ENCODE data around the gene SF3A2.

Gene SF3A2

DNA sequence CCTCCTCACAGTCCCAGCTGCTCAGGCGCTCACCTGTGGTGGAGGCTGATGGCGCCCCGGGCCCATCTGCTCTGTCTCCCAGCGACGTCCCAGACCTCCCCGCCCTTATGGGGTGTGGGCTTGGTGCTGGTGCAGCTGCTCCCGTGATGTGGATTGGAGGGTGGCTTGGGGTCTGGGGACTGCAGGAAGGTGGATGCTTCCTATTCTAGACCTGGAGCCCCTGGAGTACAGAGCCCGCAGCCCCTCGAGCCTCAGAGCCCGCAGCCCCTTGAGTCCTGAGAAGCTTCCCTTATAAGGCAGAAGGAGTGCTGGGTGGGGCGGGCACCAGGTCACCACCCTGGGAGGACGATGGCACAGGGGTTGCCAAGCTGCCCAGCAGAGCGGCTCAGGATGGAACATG is 41.3 kb upstream of the SF3A2 start:
- Histone ChIP-seq H3K4me1 (ENCODE audit: insufficient read depth, low read length, poor library complexity, severe bottlenecking) (no peaks in the 10 kb centered on the region), H4K20me1 (ENCODE audit: insufficient read depth, low read length, poor library complexity, severe bottlenecking) (peaks cover 36% of the 10 kb centered on the region), H3K9me3 (ENCODE audit: insufficient read depth, low read depth, low read length) (no peaks in the 10 kb centered on the region), H3K9ac (ENCODE audit: low read depth, low read length, poor library complexity, severe bottlenecking) (no peak overlapping the region), H3K36me3 (ENCODE audit: insufficient read depth, low read length) (peaks cover 79% of the 10 kb centered on the region; the same call in 1 of the 2 replicates), H3K4me2 (ENCODE audit: low read depth, low read length, poor library complexity, severe bottlenecking) (no peak overlapping the region), H3K79me2 (ENCODE audit: insufficient read depth, low read length) (peaks cover 48% of the 10 kb centered on the region; the same call in 1 of the 2 replicates), H3F3A (ENCODE audit: low read depth) (no peaks in the 10 kb centered on the region), H3K9me2 (replicated peaks; ENCODE audit: low read depth, low read length) (no peaks in the 10 kb centered on the region), H2AFZ (ENCODE audit: low read length) (no peak overlapping the region), H3K4me3 (ENCODE audit: low read length, poor library complexity, severe bottlenecking) (no peak overlapping the region), H3K27me3 (ENCODE audit: insufficient read depth, low read length, poor library complexity, severe bottlenecking) (no peaks in the 10 kb centered on the region)
- TF ChIP-seq, protein P1, sequence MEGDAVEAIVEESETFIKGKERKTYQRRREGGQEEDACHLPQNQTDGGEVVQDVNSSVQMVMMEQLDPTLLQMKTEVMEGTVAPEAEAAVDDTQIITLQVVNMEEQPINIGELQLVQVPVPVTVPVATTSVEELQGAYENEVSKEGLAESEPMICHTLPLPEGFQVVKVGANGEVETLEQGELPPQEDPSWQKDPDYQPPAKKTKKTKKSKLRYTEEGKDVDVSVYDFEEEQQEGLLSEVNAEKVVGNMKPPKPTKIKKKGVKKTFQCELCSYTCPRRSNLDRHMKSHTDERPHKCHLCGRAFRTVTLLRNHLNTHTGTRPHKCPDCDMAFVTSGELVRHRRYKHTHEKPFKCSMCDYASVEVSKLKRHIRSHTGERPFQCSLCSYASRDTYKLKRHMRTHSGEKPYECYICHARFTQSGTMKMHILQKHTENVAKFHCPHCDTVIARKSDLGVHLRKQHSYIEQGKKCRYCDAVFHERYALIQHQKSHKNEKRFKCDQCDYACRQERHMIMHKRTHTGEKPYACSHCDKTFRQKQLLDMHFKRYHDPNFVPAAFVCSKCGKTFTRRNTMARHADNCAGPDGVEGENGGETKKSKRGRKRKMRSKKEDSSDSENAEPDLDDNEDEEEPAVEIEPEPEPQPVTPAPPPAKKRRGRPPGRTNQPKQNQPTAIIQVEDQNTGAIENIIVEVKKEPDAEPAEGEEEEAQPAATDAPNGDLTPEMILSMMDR (conservative IDR thresholded peaks at IDR 0.05; ENCODE audit: low read length): no peak
- no peak for TF ChIP-seq EZH2phosphoT487 (IDR thresholded peaks at IDR 0.05; ENCODE audit: borderline replicate concordance)

DNA sequence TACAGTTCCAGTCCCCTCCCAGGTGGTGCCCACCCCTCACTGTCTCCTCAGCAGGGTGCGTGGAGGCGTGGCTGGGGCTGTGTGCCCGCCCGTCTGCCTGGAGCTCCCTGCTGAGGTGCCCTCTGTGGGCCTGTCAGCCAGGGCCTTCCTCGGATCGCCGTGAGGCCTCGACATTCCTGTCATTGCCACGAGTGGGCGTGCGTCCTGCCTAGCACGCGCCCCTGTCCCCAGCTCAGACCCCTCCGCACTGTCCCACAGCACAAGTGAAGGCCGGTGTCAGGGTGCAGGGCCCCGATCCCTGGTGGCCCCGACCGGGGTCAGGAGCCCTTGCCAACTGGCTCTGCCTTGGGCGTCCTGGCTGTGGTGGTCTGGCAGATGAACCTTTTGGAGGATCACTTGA is 40.7 kb upstream of the SF3A2 start:
- H3K36me3 ChIP-seq (ENCODE audit: insufficient read depth, low read length): peaks cover 74% of the 10 kb centered on the region; the same call in 1 of the 2 replicates

DNA sequence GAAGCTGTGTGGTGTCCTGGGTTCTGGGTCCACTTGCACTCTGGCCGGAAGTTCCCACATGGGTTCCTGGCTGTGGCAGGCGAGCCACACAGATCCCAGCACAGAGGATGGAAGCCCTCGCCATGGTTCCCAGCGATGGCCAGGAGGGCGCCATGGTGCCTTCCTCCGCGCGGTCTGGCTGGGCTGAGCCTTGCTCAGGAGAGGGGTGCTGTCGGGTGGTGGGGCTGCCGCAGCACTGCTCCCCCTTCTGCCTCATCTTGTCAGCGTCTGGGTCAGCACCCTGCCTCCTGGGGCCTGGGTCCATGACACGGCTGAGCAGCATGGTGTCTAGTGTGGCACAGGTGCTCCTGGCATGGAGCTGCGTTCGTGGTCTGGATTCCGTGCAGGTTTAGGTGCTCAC is 39.4 kb upstream of the SF3A2 start:
- peaks cover 72% of the 10 kb centered on the region; the same call in 1 of the 2 replicates for H3K36me3 ChIP-seq (ENCODE audit: insufficient read depth, low read length)
- TF ChIP-seq, protein P1 (conservative IDR thresholded peaks at IDR 0.05; ENCODE audit: low read length): no peak
- no peak for TF ChIP-seq EZH2phosphoT487 (IDR thresholded peaks at IDR 0.05; ENCODE audit: borderline replicate concordance)

More for the DNA sequence above, 40.7 kb upstream of the SF3A2 start:
- H3K79me2 ChIP-seq (ENCODE audit: insufficient read depth, low read length): peaks cover 48% of the 10 kb centered on the region; the same call in 1 of the 2 replicates
- H3K9me3 ChIP-seq (ENCODE audit: insufficient read depth, low read depth, low read length): no peaks in the 10 kb centered on the region
- no peaks in the 10 kb centered on the region for H3K27me3 ChIP-seq (ENCODE audit: insufficient read depth, low read length, poor library complexity, severe bottlenecking)
- H3K4me3 ChIP-seq (ENCODE audit: low read length, poor library complexity, severe bottlenecking): no peak overlapping the region
- no peak overlapping the region for H3K9ac ChIP-seq (ENCODE audit: low read depth, low read length, poor library complexity, severe bottlenecking)
- no peak overlapping the region for H2AFZ ChIP-seq (ENCODE audit: low read length)
- no peak overlapping the region for H3K4me2 ChIP-seq (ENCODE audit: low read depth, low read length, poor library complexity, severe bottlenecking)
- TF ChIP-seq, protein P1 (conservative IDR thresholded peaks at IDR 0.05; ENCODE audit: low read length): no peak
- TF ChIP-seq EZH2phosphoT487 (IDR thresholded peaks at IDR 0.05; ENCODE audit: borderline replicate concordance): no peak
- peaks cover 35% of the 10 kb centered on the region for H4K20me1 ChIP-seq (ENCODE audit: insufficient read depth, low read length, poor library complexity, severe bottlenecking)
- no peaks in the 10 kb centered on the region for H3K9me2 ChIP-seq (replicated peaks; ENCODE audit: low read depth, low read length)
- no peaks in the 10 kb centered on the region for H3F3A ChIP-seq (ENCODE audit: low read depth)
- no peaks in the 10 kb centered on the region for H3K4me1 ChIP-seq (ENCODE audit: insufficient read depth, low read length, poor library complexity, severe bottlenecking)

More for the DNA sequence above, 39.4 kb upstream of the SF3A2 start:
- Histone ChIP-seq H3K9me3 (ENCODE audit: insufficient read depth, low read depth, low read length) (no peaks in the 10 kb centered on the region), H3K4me1 (ENCODE audit: insufficient read depth, low read length, poor library complexity, severe bottlenecking) (no peaks in the 10 kb centered on the region), H3K9ac (ENCODE audit: low read depth, low read length, poor library complexity, severe bottlenecking) (no peak overlapping the region), H3K9me2 (replicated peaks; ENCODE audit: low read depth, low read length) (no peaks in the 10 kb centered on the region), H2AFZ (ENCODE audit: low read length) (no peak overlapping the region), H3K27me3 (ENCODE audit: insufficient read depth, low read length, poor library complexity, severe bottlenecking) (no peaks in the 10 kb centered on the region), H3F3A (ENCODE audit: low read depth) (no peaks in the 10 kb centered on the region), H3K4me3 (ENCODE audit: low read length, poor library complexity, severe bottlenecking) (no peak overlapping the region), H3K79me2 (ENCODE audit: insufficient read depth, low read length) (peaks cover 48% of the 10 kb centered on the region; the same call in 1 of the 2 replicates), H3K4me2 (ENCODE audit: low read depth, low read length, poor library complexity, severe bottlenecking) (no peak overlapping the region), H4K20me1 (ENCODE audit: insufficient read depth, low read length, poor library complexity, severe bottlenecking) (peaks cover 33% of the 10 kb centered on the region)
